A549 (cell line): Measurements from ENCODE around the gene PTPN14. TPM values are rescaled to one million over a fixed set of nuclear protein-coding genes. Genes with fewer than 3 reads are reported as not detected.
"Not testable (repeated sequence)": the region's sequence is repeated elsewhere in the genome, so short reads cannot be mapped to it uniquely, and the experiment has no call there.

Source experiments
- ATAC-seq, 2 experiments: fragments of 200-7000 bp in 1 of 2; fragments of >200 bp in 1 of 2; cut with Nextera tagmentation in 1 of 2; cut with Tn5 transposase in 1 of 2; 3 replicates each; pipeline versions ENCODE4 v1.8.0 to v1.9.1; 2018 to 2020; ENCODE audit warnings: mild to moderate bottlenecking in 1 of 2, moderate library complexity in 1 of 2
- CTCF ChIA-PET: fragments of 300-600 bp; sonication (Branson Sonifier 250); formaldehyde crosslinking; extraction: SDS; loops from one replicate; lab custom pipeline; 2021; ENCODE audit warnings: antibody characterized with exemption, inconsistent platforms; lab: Yijun Ruan, JAX
- POLR2A ChIA-PET: fragments of 350-600 bp; formaldehyde crosslinking; extraction: SDS; loops from one replicate; lab custom pipeline; 2021; ENCODE audit warnings: antibody characterized with exemption, inconsistent platforms; lab: Yijun Ruan, JAX
- DNase-seq, 2 experiments: peaks; one replicate each; pipeline versions ENCODE4 v3.0.0 to v3.0.0-alpha.2; 2011 to 2016; ENCODE audit warnings: low read depth in 1 of 2, low spot score in 1 of 2
- FAIRE-seq: peaks from 2 replicates; lab custom pipeline; 2011; peaks lifted over from hg19 to GRCh38; lab: Jason Lieb, UNC
- H3K27ac ChIP-seq, 2 experiments: fragments of >200 bp; sonication (Bioruptor Twin); formaldehyde crosslinking; 3 replicates each; pipeline ENCODE4 v1.5.1; 2016 to 2017
- H3K4me1 ChIP-seq: fragments of >200 bp; sonication (Bioruptor Twin); formaldehyde crosslinking; 3 replicates; pipeline ENCODE4 v1.6.1; 2016
- H3K4me2 ChIP-seq: fragments of >200 bp; sonication (Bioruptor Twin); formaldehyde crosslinking; 3 replicates; pipeline ENCODE4 v1.6.1; 2016
- H3K4me3 ChIP-seq: fragments of >200 bp; sonication (Bioruptor Twin); formaldehyde crosslinking; 3 replicates; pipeline ENCODE4 v1.5.1; 2016
- H3K9me3 ChIP-seq: fragments of >200 bp; sonication (Bioruptor Twin); formaldehyde crosslinking; 3 replicates; pipeline ENCODE4 v1.6.1; 2016
- CEBPB ChIP-seq, 2 experiments: fragments of >200 bp in 1 of 2; sonication (Bioruptor Twin) in 1 of 2; formaldehyde crosslinking in 1 of 2; IDR thresholded peaks; 2 replicates each; pipeline ENCODE4 v1.6.1; 2012 to 2016
- EHMT2 ChIP-seq: fragments of 200-600 bp; sonication (generic); IDR thresholded peaks from 2 replicates; pipeline ENCODE4 v1.6.1; 2016; ENCODE audit warnings: antibody characterized with exemption, low read depth, mild to moderate bottlenecking, moderate library complexity
- FOSL2 ChIP-seq, 2 experiments: fragments of 450-650 bp in 1 of 2; fragments of >200 bp in 1 of 2; sonication (Bioruptor Twin) in 1 of 2; formaldehyde crosslinking; IDR thresholded peaks; 2 replicates each; pipeline versions ENCODE4 v1.5.0 to v1.6.1; 2016 to 2020; ENCODE audit warnings: mild to moderate bottlenecking in 1 of 2, moderate library complexity in 1 of 2
- FOXS1 ChIP-seq: fragments of 250-450 bp; sonication (Bioruptor Pico); IDR thresholded peaks from 2 replicates; pipeline ENCODE4 v1.5.0; 2020; ENCODE audit warnings: mild to moderate bottlenecking, moderate library complexity
- HES2 ChIP-seq: fragments of >200 bp; sonication (Bioruptor Twin); formaldehyde crosslinking; IDR thresholded peaks from 2 replicates; pipeline ENCODE4 v1.6.1; 2016
- HOXB5 ChIP-seq: fragments of 250-450 bp; sonication (Bioruptor Pico); IDR thresholded peaks from 2 replicates; pipeline ENCODE4 v1.5.0; 2020; ENCODE audit warnings: mild to moderate bottlenecking, moderate library complexity
- JUNB ChIP-seq: fragments of >200 bp; sonication (Bioruptor Twin); formaldehyde crosslinking; IDR thresholded peaks from 2 replicates; pipeline ENCODE4 v1.6.1; 2016
- NPAS2 ChIP-seq: fragments of 250-450 bp; sonication (Bioruptor Pico); IDR thresholded peaks from 2 replicates; pipeline ENCODE4 v1.8.0; 2022; ENCODE audit warnings: mild to moderate bottlenecking, moderate library complexity, borderline replicate concordance
- POLR2AphosphoS2 ChIP-seq: conservative IDR thresholded peaks from 2 replicates; pipeline ENCODE4 v1.6.1; 2012; ENCODE audit warnings: low read length, improper control_type of control experiment, inconsistent platforms
- RAD21 ChIP-seq, 2 experiments: fragments of >200 bp in 1 of 2; sonication (Bioruptor Twin) in 1 of 2; formaldehyde crosslinking in 1 of 2; IDR thresholded peaks in 1 of 2; conservative IDR thresholded peaks in 1 of 2; 2 replicates in 1 of 2; 3 replicates in 1 of 2; pipeline ENCODE4 v1.6.1; 2012 to 2018; ENCODE audit warnings: inconsistent platforms in 1 of 2
- ZNF302 ChIP-seq: fragments of 250-450 bp; sonication (Bioruptor Pico); IDR thresholded peaks from 2 replicates; pipeline ENCODE4 v1.9.0; 2021; ENCODE audit warnings: inconsistent platforms, mild to moderate bottlenecking, moderate library complexity
- WGBS: methylation state at CpG from one replicate; pipeline ENCODE4 v1.1.6; 2017; ENCODE audit errors: missing lambda C conversion rate; 5-methylcytosine and 5-hydroxymethylcytosine counted together
- polyA plus RNA-seq, 4 experiments: library from polyadenylated mRNA; depleted of rRNA in 3 of 4; stranded (reverse); fragments of >200 nt; fragmentation: RNase III in 1 of 4; extraction: RNeasy Plus Mini Kit Qiagen cat#74134 plus additional on column Dnase treatment in 1 of 4; gene quantifications; 2 replicates in 3 of 4; 3 replicates in 1 of 4; pipeline ENCODE4 v1.2.3, GENCODE V29; 2011 to 2017

PTPN14 gene
- polyA plus RNA-seq, 2 of the 4 experiments (the other 2 are of a cell fraction) = 9.2 to 10.0 TPM

- WGBS = 84% methylated on average over 13 of the region's 13 CpGs
- H3K4me1 ChIP-seq = peaks cover 22% of the 10 kb centered on the region
- H3K9me3 ChIP-seq, CTCF ChIA-PET, H3K4me3 ChIP-seq, FAIRE-seq, H3K4me2 ChIP-seq, DNase-seq, POLR2A ChIA-PET, H3K27ac ChIP-seq, ATAC-seq: not testable (repeated sequence)
Measured at GRCh38 chr1:214483180-214483579, 68.2 kb downstream of the PTPN14 start.

GRCh38 chr1:214481983-214482634 is 69.3 kb downstream of the PTPN14 start:
- FAIRE-seq = peak; percentile 93

GRCh38 chr1:214476986-214477870 is 74.2 kb downstream of the PTPN14 start:
- Histone ChIP-seq H3K4me2 (peak overlapping the region; percentile 31; the same call in 2 of the 3 replicates), H3K9me3 (no peaks in the 10 kb centered on the region)
- DNase-seq (no peak), ATAC-seq (peak in 1 of 2 experiments; percentile 33; a peak in 2 of 6 replicates)
- peak in 1 of 2 experiments; percentile 30; a peak in 1 of 4 replicates for TF ChIP-seq CEBPB (IDR thresholded peaks at IDR 0.05)
- TF ChIP-seq FOXS1 = no peak
- TF ChIP-seq POLR2AphosphoS2 = no peak
- TF ChIP-seq, all 56 proteins: peak for 1
- FAIRE-seq = no peak
- Histone ChIP-seq H3K4me3 (no peak overlapping the region), H3K4me1 (peaks cover 66% of the 10 kb centered on the region), H3K27ac (peak overlapping the region in 1 of 2 experiments; percentile 52; a peak in 3 of 6 replicates)
- CTCF ChIA-PET = interaction anchor here (1.2 to 5.9 kb wide), 4 partner anchors 10 to 149 kb away, joined by 4 to 27 read pairs (median 8); no protein-coding TSS in a partner anchor
- WGBS = 73% methylated on average over 7 of the region's 7 CpGs
- POLR2A ChIA-PET = no interaction called here

More at GRCh38 chr1:214481983-214482634, 69.3 kb downstream of the PTPN14 start:
- H3K27ac ChIP-seq, H3K9me3 ChIP-seq, DNase-seq, H3K4me3 ChIP-seq: not testable (repeated sequence)
- ATAC-seq = peak in 1 of 2 experiments; percentile 36; a peak in 3 of 6 replicates
- Histone ChIP-seq H3K4me2 (peak overlapping the region; percentile 49), H3K4me1 (peaks cover 32% of the 10 kb centered on the region)
- ChIA-PET POLR2A (interaction anchor here (1.3 kb wide), 1 partner anchor 69 kb away, joined by 4 read pairs; the partner anchor contains the start of gene PTPN14), CTCF (interaction anchor here (0.6 to 0.9 kb wide), 3 partner anchors 35 to 1292 kb away, joined by 3 to 4 read pairs (median 3); no protein-coding TSS in a partner anchor)
- TF ChIP-seq RAD21 (conservative IDR thresholded peaks at IDR 0.05 in 1 of 2, IDR thresholded peaks at IDR 0.05 in 1 of 2) = 0 out of 5 replicates have a peak, but pooled peaks of 1 of the 2 experiments have one; percentile 17
- TF ChIP-seq JUNB = peak; percentile 20; the same call in 1 of the 2 replicates
- WGBS = 14% methylated on average over 2 of the region's 2 CpGs

- CTCF ChIA-PET = interaction anchor here (1.2 to 5.9 kb wide), 4 partner anchors 11 to 148 kb away, joined by 4 to 27 read pairs (median 8); no protein-coding TSS in a partner anchor
- TF ChIP-seq HOXB5 (CRISPR knock-in tag) = no peak
- no peak for TF ChIP-seq EHMT2
- TF ChIP-seq FOSL2 (IDR thresholded peaks at IDR 0.05) = no peak
- peak; percentile 13; the same call in 1 of the 2 replicates for TF ChIP-seq FOSL2 (CRISPR knock-in tag; IDR thresholded peaks at IDR 0.05)
- TF ChIP-seq ZNF302 (CRISPR knock-in tag) = no peak
- no peak for TF ChIP-seq NPAS2 (CRISPR knock-in tag)
- no peak for TF ChIP-seq HES2
- H3K27ac ChIP-seq = peak overlapping the region in 1 of 2 experiments; percentile 52; a peak in 3 of 6 replicates
- DNase-seq = no peak
- peak in 1 of 2 experiments; percentile 12; a peak in 1 of 6 replicates for ATAC-seq
- no peak overlapping the region for H3K4me3 ChIP-seq
- H3K4me2 ChIP-seq = peak overlapping the region; percentile 31; the same call in 2 of the 3 replicates
- no peak for FAIRE-seq
- H3K9me3 ChIP-seq = no peaks in the 10 kb centered on the region
- 90% methylated on average over 10 of the region's 10 CpGs for WGBS
- POLR2A ChIA-PET = no interaction called here
- peaks cover 67% of the 10 kb centered on the region for H3K4me1 ChIP-seq
Measured at GRCh38 chr1:214476229-214476985, 75.0 kb downstream of the PTPN14 start.
